ENCODE data around the gene LILRA5.
"Not testable (repeated sequence)": the region's sequence is repeated elsewhere in the genome, so short reads cannot be mapped to it uniquely, and the experiment has no call there.

Gene LILRA5

GRCh38 chr19:54299515-54299914 lies 13.5 kb downstream of the LILRA5 start:
- DNase-seq = no peak

GRCh38 chr19:54299126-54299498 lies 13.9 kb downstream of the LILRA5 start:
- DNase-seq = no peak

GRCh38 chr19:54298357-54299125 lies 14.4 kb downstream of the LILRA5 start:
- DNase-seq = no peak

- no peak for DNase-seq
Measured at GRCh38 chr19:54297759-54298305, 15.1 kb downstream of the LILRA5 start.

- no peak for DNase-seq
Measured at GRCh38 chr19:54294539-54294938, 18.4 kb downstream of the LILRA5 start.

- not testable (repeated sequence) for DNase-seq
Measured at GRCh38 chr19:54289160-54289559, 23.8 kb downstream of the LILRA5 start.

- DNase-seq = no peak
Measured at GRCh38 chr19:54287456-54287855, 25.5 kb downstream of the LILRA5 start.

GRCh38 chr19:54286283-54286682 lies 26.7 kb downstream of the LILRA5 start:
- not testable (repeated sequence) for DNase-seq

- not testable (repeated sequence) for DNase-seq
Measured at GRCh38 chr19:54285427-54286056, 27.4 kb downstream of the LILRA5 start.

- no peak for DNase-seq
Measured at GRCh38 chr19:54282686-54283470, 30.1 kb downstream of the LILRA5 start.

- DNase-seq = not testable (repeated sequence)
Measured at GRCh38 chr19:54281729-54282075, 31.3 kb downstream of the LILRA5 start.

GRCh38 chr19:54281007-54281728 lies 31.8 kb downstream of the LILRA5 start, which contains the start of gene LILRB2:
Gene LILRB2, minus strand, starts transcription at chr19:54281110. Its CDS starts 614 bp downstream, at chr19:54280496.
- DNase-seq = no peak

GRCh38 chr19:54280441-54280840 lies 32.5 kb downstream of the LILRA5 start:
- not testable (repeated sequence) for DNase-seq

GRCh38 chr19:54280025-54280424 lies 32.9 kb downstream of the LILRA5 start:
- DNase-seq = not testable (repeated sequence)

GRCh38 chr19:54279406-54279962 lies 33.5 kb downstream of the LILRA5 start:
- no peak for DNase-seq

- DNase-seq = not testable (repeated sequence)
Measured at GRCh38 chr19:54278571-54279195, 34.3 kb downstream of the LILRA5 start.

- not testable (repeated sequence) for DNase-seq
Measured at GRCh38 chr19:54278056-54278455, 34.9 kb downstream of the LILRA5 start.

- DNase-seq = not testable (repeated sequence)
Measured at GRCh38 chr19:54277111-54277615, 35.8 kb downstream of the LILRA5 start.

GRCh38 chr19:54275951-54276350 lies 37.0 kb downstream of the LILRA5 start:
- no peak for DNase-seq

- DNase-seq = not testable (repeated sequence)
Measured at GRCh38 chr19:54274516-54274915, 38.5 kb downstream of the LILRA5 start.

- no peak for DNase-seq
Measured at GRCh38 chr19:54273821-54274220, 39.1 kb downstream of the LILRA5 start.

Measured in CD4-positive, alpha-beta T cell treated with Interleukin-6 for 4 hours (primary cell).